ENCODE measurements around the gene IQSEC3.
A peak's percentile ranks its signal among the peaks of the same experiment; 100 is the strongest.

The IQSEC3 gene

DNA sequence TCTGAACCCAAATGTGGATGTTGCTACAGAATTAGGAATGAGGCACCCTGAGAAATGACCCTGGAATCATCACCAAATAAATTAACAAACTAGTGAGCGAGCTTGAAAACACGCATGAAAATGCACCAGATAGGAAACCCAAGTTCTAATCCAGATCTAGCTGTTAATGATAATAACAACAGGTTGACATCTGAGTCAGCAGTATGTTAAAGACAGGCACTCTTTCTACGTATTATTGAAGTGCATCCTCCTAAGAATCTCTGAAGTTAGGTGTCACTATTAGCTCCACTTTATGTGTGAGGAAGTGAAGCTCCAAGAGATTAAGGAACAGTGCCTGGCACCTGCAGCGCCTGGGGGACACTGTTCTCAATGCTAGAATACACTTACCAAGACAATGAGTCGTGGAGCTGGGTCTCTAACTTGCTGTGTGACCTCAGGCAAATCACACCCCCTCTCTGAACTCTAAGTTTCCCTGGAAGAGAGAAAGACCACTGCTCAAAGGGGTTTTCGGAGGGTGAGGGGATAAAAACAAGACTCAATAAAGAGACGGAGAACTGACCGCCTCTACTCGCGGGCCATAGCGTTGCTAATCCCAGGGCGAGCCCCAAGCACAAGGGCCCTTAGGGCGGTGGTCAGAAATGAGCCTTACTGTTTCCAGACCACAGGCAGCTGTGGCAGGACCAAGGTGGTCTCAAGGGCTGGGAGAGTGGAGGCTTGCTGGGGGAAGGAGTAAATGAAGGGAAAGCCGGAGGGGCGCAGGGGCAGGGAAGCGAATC, 145.3 kb downstream of the IQSEC3 start:
- Histone ChIP-seq H3K27ac (ENCODE audit: extremely low read depth, low read depth, low read length) (no peak overlapping the region), H3K4me3 (ENCODE audit: low read depth, low read length) (no peak overlapping the region), H3K9me3 (ENCODE audit: control insufficient read depth, insufficient read depth, low read depth, low read length) (no peaks in the 10 kb centered on the region), H3K36me3 (ENCODE audit: control insufficient read depth in 2 of 2, insufficient read depth in 1 of 2, low read length in 2 of 2) (no peaks in the 10 kb centered on the region), H3K4me1 (ENCODE audit: control insufficient read depth, insufficient read depth, low read length) (no peaks in the 10 kb centered on the region)
- no peak for TF ChIP-seq ZNF335 (tag by site-specific recombination; conservative IDR thresholded peaks at IDR 0.05)
- TF ChIP-seq ZNF138 (tag by site-specific recombination; IDR thresholded peaks at IDR 0.05; ENCODE audit: borderline replicate concordance): no peak
- TF ChIP-seq ZBTB8A (tag by site-specific recombination; IDR thresholded peaks at IDR 0.05): no peak
- 0 out of 2 replicates have a peak, but pooled peaks have one; percentile 14 for TF ChIP-seq SCRT2 (tag by site-specific recombination; IDR thresholded peaks at IDR 0.05)
- TF ChIP-seq ZNF548 (tag by site-specific recombination; IDR thresholded peaks at IDR 0.05): no peak
- TF ChIP-seq OSR2 (tag by site-specific recombination; IDR thresholded peaks at IDR 0.05): no peak
- peak; percentile 46; the same call in 1 of the 2 replicates for TF ChIP-seq ZNF768 (tag by site-specific recombination; IDR thresholded peaks at IDR 0.05)
- TF ChIP-seq HOXD13 (CRISPR knock-in tag; IDR thresholded peaks at IDR 0.05; ENCODE audit: borderline replicate concordance): no peak
- TF ChIP-seq KLF1 (tag by site-specific recombination; IDR thresholded peaks at IDR 0.05): no peak
- TF ChIP-seq SP3 (tag by site-specific recombination; IDR thresholded peaks at IDR 0.05): no peak
- TF ChIP-seq SP2 (tag by site-specific recombination; IDR thresholded peaks at IDR 0.05): no peak
- no peak for TF ChIP-seq ZNF214 (tag by site-specific recombination; IDR thresholded peaks at IDR 0.05; ENCODE audit: borderline replicate concordance)
- no peak for TF ChIP-seq ZNF510 (tag by site-specific recombination; IDR thresholded peaks at IDR 0.05; ENCODE audit: insufficient replicate concordance)
- TF ChIP-seq ZFP37 (tag by site-specific recombination; IDR thresholded peaks at IDR 0.05): no peak
- TF ChIP-seq ZFP69B (tag by site-specific recombination; IDR thresholded peaks at IDR 0.05): no peak
- no peak for TF ChIP-seq ZNF133 (tag by site-specific recombination; IDR thresholded peaks at IDR 0.05)
- TF ChIP-seq ZNF311 (tag by site-specific recombination; IDR thresholded peaks at IDR 0.05; ENCODE audit: borderline replicate concordance): no peak
- ChIA-PET POLR2A (no interaction called here), CTCF (interaction anchor here (0.8 to 2.3 kb wide), 2 partner anchors 9 to 59 kb away, joined by 3 to 17 read pairs; no protein-coding TSS in a partner anchor)

DNA sequence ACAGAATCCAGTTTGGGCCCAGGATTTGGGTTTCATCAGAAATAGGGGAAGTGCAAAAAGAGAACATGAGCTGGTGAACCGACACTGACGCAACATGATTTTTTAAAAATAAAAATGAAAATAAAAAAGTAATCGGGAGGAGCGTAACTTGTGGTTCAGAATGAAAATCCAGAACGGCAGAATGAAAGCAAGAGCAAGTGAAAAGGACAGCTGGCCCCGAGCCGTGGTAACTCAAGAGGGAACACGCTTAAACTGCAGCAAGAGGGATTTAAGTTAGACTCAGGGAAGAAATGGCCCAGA, 145.8 kb downstream of the IQSEC3 start:
- Histone ChIP-seq H3K4me3 (ENCODE audit: low read depth, low read length) (no peak overlapping the region), H3K36me3 (ENCODE audit: control insufficient read depth in 2 of 2, insufficient read depth in 1 of 2, low read length in 2 of 2) (no peaks in the 10 kb centered on the region), H3K9me3 (ENCODE audit: control insufficient read depth, insufficient read depth, low read depth, low read length) (no peaks in the 10 kb centered on the region), H3K4me1 (ENCODE audit: control insufficient read depth, insufficient read depth, low read length) (no peaks in the 10 kb centered on the region), H3K27ac (ENCODE audit: extremely low read depth, low read depth, low read length) (no peak overlapping the region)
- CTCF ChIA-PET: interaction anchor here (0.6 to 2.3 kb wide), 3 partner anchors 9 to 186 kb away, joined by 3 to 17 read pairs (median 3); no protein-coding TSS in a partner anchor
- POLR2A ChIA-PET: no interaction called here
- TF ChIP-seq, protein P1, sequence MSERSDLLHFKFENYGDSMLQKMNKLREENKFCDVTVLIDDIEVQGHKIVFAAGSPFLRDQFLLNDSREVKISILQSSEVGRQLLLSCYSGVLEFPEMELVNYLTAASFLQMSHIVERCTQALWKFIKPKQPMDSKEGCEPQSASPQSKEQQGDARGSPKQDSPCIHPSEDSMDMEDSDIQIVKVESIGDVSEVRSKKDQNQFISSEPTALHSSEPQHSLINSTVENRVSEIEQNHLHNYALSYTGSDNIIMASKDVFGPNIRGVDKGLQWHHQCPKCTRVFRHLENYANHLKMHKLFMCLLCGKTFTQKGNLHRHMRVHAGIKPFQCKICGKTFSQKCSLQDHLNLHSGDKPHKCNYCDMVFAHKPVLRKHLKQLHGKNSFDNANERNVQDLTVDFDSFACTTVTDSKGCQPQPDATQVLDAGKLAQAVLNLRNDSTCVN (tag by site-specific recombination; optimal IDR thresholded peaks at IDR 0.05): no peak
- TF ChIP-seq, protein P2, sequence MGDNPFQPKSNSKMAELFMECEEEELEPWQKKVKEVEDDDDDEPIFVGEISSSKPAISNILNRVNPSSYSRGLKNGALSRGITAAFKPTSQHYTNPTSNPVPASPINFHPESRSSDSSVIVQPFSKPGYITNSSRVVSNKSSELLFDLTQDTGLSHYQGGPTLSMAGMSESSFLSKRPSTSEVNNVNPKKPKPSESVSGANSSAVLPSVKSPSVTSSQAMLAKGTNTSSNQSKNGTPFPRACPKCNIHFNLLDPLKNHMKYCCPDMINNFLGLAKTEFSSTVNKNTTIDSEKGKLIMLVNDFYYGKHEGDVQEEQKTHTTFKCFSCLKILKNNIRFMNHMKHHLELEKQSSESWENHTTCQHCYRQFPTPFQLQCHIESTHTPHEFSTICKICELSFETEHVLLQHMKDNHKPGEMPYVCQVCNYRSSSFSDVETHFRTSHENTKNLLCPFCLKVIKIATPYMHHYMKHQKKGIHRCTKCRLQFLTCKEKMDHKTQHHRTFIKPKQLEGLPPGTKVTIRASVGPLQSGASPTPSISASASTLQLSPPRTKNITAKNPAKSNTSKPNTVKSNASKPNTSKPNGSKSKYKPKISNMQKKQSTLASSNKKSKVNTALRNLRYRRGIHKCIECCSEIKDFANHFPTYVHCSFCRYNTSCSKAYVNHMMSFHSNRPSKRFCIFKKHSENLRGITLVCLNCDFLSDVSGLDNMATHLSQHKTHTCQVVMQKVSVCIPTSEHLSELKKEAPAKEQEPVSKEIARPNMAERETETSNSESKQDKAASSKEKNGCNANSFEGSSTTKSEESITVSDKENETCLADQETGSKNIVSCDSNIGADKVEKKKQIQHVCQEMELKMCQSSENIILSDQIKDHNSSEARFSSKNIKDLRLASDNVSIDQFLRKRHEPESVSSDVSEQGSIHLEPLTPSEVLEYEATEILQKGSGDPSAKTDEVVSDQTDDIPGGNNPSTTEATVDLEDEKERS (tag by site-specific recombination; IDR thresholded peaks at IDR 0.05): no peak
- TF ChIP-seq ZNF366 (tag by site-specific recombination; conservative IDR thresholded peaks at IDR 0.05) (no peak), ZNF16 (tag by site-specific recombination; IDR thresholded peaks at IDR 0.05; ENCODE audit: low read depth) (no peak), ZFP69B (tag by site-specific recombination; IDR thresholded peaks at IDR 0.05) (no peak), ZNF623 (tag by site-specific recombination; IDR thresholded peaks at IDR 0.05) (no peak), SP3 (tag by site-specific recombination; IDR thresholded peaks at IDR 0.05) (no peak), ZNF350 (tag by site-specific recombination; IDR thresholded peaks at IDR 0.05) (no peak), PRDM1 (tag by site-specific recombination; IDR thresholded peaks at IDR 0.05) (no peak), ZNF514 (tag by site-specific recombination; IDR thresholded peaks at IDR 0.05) (no peak), TCF7L2 (IDR thresholded peaks at IDR 0.05; ENCODE audit: borderline replicate concordance, low read depth, low read length) (no peak), SETDB1 (IDR thresholded peaks at IDR 0.05; ENCODE audit: insufficient read length, low read length) (no peak)
- TF ChIP-seq, protein P3, sequence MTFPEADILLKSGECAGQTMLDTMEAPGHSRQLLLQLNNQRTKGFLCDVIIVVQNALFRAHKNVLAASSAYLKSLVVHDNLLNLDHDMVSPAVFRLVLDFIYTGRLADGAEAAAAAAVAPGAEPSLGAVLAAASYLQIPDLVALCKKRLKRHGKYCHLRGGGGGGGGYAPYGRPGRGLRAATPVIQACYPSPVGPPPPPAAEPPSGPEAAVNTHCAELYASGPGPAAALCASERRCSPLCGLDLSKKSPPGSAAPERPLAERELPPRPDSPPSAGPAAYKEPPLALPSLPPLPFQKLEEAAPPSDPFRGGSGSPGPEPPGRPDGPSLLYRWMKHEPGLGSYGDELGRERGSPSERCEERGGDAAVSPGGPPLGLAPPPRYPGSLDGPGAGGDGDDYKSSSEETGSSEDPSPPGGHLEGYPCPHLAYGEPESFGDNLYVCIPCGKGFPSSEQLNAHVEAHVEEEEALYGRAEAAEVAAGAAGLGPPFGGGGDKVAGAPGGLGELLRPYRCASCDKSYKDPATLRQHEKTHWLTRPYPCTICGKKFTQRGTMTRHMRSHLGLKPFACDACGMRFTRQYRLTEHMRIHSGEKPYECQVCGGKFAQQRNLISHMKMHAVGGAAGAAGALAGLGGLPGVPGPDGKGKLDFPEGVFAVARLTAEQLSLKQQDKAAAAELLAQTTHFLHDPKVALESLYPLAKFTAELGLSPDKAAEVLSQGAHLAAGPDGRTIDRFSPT (tag by site-specific recombination; IDR thresholded peaks at IDR 0.05): no peak
- TF ChIP-seq, protein P4, sequence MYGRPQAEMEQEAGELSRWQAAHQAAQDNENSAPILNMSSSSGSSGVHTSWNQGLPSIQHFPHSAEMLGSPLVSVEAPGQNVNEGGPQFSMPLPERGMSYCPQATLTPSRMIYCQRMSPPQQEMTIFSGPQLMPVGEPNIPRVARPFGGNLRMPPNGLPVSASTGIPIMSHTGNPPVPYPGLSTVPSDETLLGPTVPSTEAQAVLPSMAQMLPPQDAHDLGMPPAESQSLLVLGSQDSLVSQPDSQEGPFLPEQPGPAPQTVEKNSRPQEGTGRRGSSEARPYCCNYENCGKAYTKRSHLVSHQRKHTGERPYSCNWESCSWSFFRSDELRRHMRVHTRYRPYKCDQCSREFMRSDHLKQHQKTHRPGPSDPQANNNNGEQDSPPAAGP (tag by site-specific recombination; IDR thresholded peaks at IDR 0.05): no peak
